Endothelial cell of umbilical vein (primary cell): ENCODE results near the gene LIN28B. TPM values are rescaled to one million over a fixed set of nuclear protein-coding genes. Genes with fewer than 3 reads are reported as not detected.

ENCODE experiments used
- BruUV-seq: library from RNA; stranded (reverse); fragments of 400-500 nt; replicated peaks from 2 replicates; lab custom pipeline; 2021; lab: Mats Ljungman, UMichigan
- CTCF ChIA-PET: fragments of 300-600, 350-600 bp; sonication (Branson Sonifier 250); formaldehyde crosslinking; loops from one replicate; lab custom pipeline; 2021; ENCODE audit warnings: antibody characterized with exemption, inconsistent platforms; lab: Charles Lee
- POLR2A ChIA-PET: fragments of 300-600, 350-600 bp; sonication (Branson Sonifier 250); formaldehyde crosslinking; loops from one replicate; lab custom pipeline; 2021; ENCODE audit warnings: antibody characterized with exemption, inconsistent platforms; lab: Charles Lee
- DNase-seq: peaks from one replicate; pipeline ENCODE4 v3.0.0-alpha.2; 2011; ENCODE audit warnings: low read depth, low spot score
- FAIRE-seq: peaks from 2 replicates; lab custom pipeline; 2011; peaks lifted over from hg19 to GRCh38; lab: Jason Lieb, UNC
- H2AFZ ChIP-seq: 2 replicates; pipeline ENCODE4 v1.6.0; 2012; ENCODE audit warnings: low read depth, low read length, control low read depth, inconsistent platforms
- H3K27ac ChIP-seq: 2 replicates; pipeline ENCODE4 v1.5.1; 2011; ENCODE audit warnings: low read depth, mild to moderate bottlenecking, control low read depth, low read length, moderate library complexity; ENCODE audit not compliant: insufficient read depth
- H3K27me3 ChIP-seq, 2 experiments: 2 replicates each; pipeline versions ENCODE4 v1.6.0 to v1.6.1; 2011; ENCODE audit warnings: low read length in 2 of 2, mixed read lengths in 1 of 2; ENCODE audit not compliant: control insufficient read depth in 2 of 2, insufficient read depth in 2 of 2
- H3K36me3 ChIP-seq, 2 experiments: 2 replicates in 1 of 2; 3 replicates in 1 of 2; pipeline ENCODE4 v1.5.1; 2011; ENCODE audit warnings: low read length in 2 of 2, mild to moderate bottlenecking in 1 of 2, moderate library complexity in 1 of 2; ENCODE audit not compliant: control insufficient read depth in 2 of 2, insufficient read depth in 2 of 2; ENCODE audit errors: extremely low read depth in 1 of 2
- H3K4me1 ChIP-seq: 3 replicates; pipeline ENCODE4 v1.5.1; 2011; ENCODE audit warnings: mild to moderate bottlenecking, low read length; ENCODE audit not compliant: control insufficient read depth, insufficient read depth; ENCODE audit errors: extremely low read depth
- H3K4me2 ChIP-seq: 2 replicates; pipeline ENCODE4 v1.6.1; 2011; ENCODE audit warnings: low read length, control low read depth, mixed read lengths; ENCODE audit not compliant: insufficient read depth
- H3K4me3 ChIP-seq, 3 experiments: fragments of 200-600 bp in 1 of 3; sonication (generic), shearing (Covaris generic) in 1 of 3; replicated peaks in 1 of 3; 2 replicates each; pipeline ENCODE4 v1.5.1; 2011 to 2016; ENCODE audit warnings: control low read depth in 3 of 3, low read length in 3 of 3, mild to moderate bottlenecking in 2 of 3, inconsistent platforms in 1 of 3, low read depth in 1 of 3, moderate library complexity in 1 of 3; ENCODE audit not compliant: insufficient read depth in 1 of 3
- H3K79me2 ChIP-seq: 2 replicates; pipeline ENCODE4 v1.6.0; 2012; ENCODE audit warnings: low read length, inconsistent platforms; ENCODE audit not compliant: control insufficient read depth, insufficient read depth
- H3K9ac ChIP-seq: replicated peaks from 2 replicates; pipeline ENCODE3; 2011; ENCODE audit warnings: low read length, control low read depth; ENCODE audit not compliant: insufficient read depth; ENCODE audit errors: extremely low read depth
- H3K9me1 ChIP-seq: replicated peaks from 3 replicates; pipeline ENCODE4 v1.6.0; 2011; ENCODE audit warnings: mild to moderate bottlenecking, low read length; ENCODE audit not compliant: control insufficient read depth, insufficient read depth; ENCODE audit errors: extremely low read depth
- H3K9me3 ChIP-seq: replicated peaks from 2 replicates; pipeline ENCODE4 v1.5.1; 2012; ENCODE audit warnings: low read length, inconsistent platforms; ENCODE audit not compliant: control insufficient read depth, insufficient read depth
- H4K20me1 ChIP-seq: replicated peaks from 2 replicates; pipeline ENCODE3; 2011; ENCODE audit warnings: mild to moderate bottlenecking, low read length; ENCODE audit not compliant: control insufficient read depth, insufficient read depth; ENCODE audit errors: extremely low read depth
- EZH2 ChIP-seq: IDR thresholded peaks from 2 replicates; pipeline ENCODE4 v1.6.1; 2012; ENCODE audit warnings: borderline replicate concordance, low read depth, mild to moderate bottlenecking, moderate library complexity, low read length, inconsistent platforms; ENCODE audit not compliant: severe bottlenecking
- FOS ChIP-seq: IDR thresholded peaks from 2 replicates; pipeline ENCODE4 v1.6.1; 2011; ENCODE audit warnings: mild to moderate bottlenecking, low read length, moderate library complexity, borderline replicate concordance; ENCODE audit not compliant: insufficient read depth
- GATA2 ChIP-seq: IDR thresholded peaks from 2 replicates; pipeline ENCODE4 v1.7.0; 2011; ENCODE audit warnings: low read depth, mild to moderate bottlenecking, moderate library complexity, mixed read lengths, low read length; ENCODE audit not compliant: insufficient read length, insufficient read depth
- MYC ChIP-seq: IDR thresholded peaks from one replicate; pipeline ENCODE4 v1.6.1; 2011; ENCODE audit warnings: mild to moderate bottlenecking, low read depth, low read length
- POLR2A ChIP-seq: IDR thresholded peaks from 2 replicates; pipeline ENCODE4 v1.6.1; 2012; ENCODE audit warnings: low read depth, mild to moderate bottlenecking, control low read depth, low read length
- dilution Hi-C: fragments of 300-500 bp; cut with MboI; formaldehyde crosslinking; loops from one replicate; pipeline ENCODE4 v1.15.0; 2019; ENCODE audit warnings: low sequenced_read_pairs; ENCODE audit not compliant: extremely low pct_ligation_motif_present
- intact Hi-C: fragments of 100-400 bp; cut with micrococcal nuclease; formaldehyde crosslinking; loops from one replicate; pipeline ENCODE4 v1.10.0; 2022
- polyA plus RNA-seq, 4 experiments: library from polyadenylated mRNA; depleted of rRNA in 3 of 4; stranded (reverse) in 3 of 4; unstranded in 1 of 4; fragments of >200 nt; gene quantifications; 2 replicates each; pipeline versions ENCODE4 v1.2.1 to v1.2.3, GENCODE V29; 2011 to 2012; ENCODE audit warnings: missing spikeins in 1 of 4
- total RNA-seq: library from RNA; stranded (reverse); gene quantifications from 2 replicates; pipeline ENCODE4 v1.2.3, GENCODE V29; 2021
- TF ChIP-seq, protein P1 (sequence below): IDR thresholded peaks from 2 replicates; pipeline ENCODE4 v1.6.1; 2011; ENCODE audit not compliant: insufficient read depth, insufficient read length
- TF ChIP-seq, protein P2 (sequence below), 2 donors: IDR thresholded peaks; 1 replicate in 1 of 2; 2 replicates in 1 of 2; pipeline ENCODE4 v1.5.1; 2011; ENCODE audit warnings: low read length in 2 of 2, mild to moderate bottlenecking in 2 of 2, moderate library complexity in 2 of 2, control low read depth in 1 of 2, inconsistent platforms in 1 of 2, low read depth in 1 of 2; ENCODE audit not compliant: insufficient read depth in 1 of 2; ENCODE audit errors: extremely low read depth in 1 of 2

Gene LIN28B
- total and polyA plus RNA-seq, 2 donors (not counting 3 experiments of a cell fraction or from before 2014, with no cell fraction given): not detected

DNA sequence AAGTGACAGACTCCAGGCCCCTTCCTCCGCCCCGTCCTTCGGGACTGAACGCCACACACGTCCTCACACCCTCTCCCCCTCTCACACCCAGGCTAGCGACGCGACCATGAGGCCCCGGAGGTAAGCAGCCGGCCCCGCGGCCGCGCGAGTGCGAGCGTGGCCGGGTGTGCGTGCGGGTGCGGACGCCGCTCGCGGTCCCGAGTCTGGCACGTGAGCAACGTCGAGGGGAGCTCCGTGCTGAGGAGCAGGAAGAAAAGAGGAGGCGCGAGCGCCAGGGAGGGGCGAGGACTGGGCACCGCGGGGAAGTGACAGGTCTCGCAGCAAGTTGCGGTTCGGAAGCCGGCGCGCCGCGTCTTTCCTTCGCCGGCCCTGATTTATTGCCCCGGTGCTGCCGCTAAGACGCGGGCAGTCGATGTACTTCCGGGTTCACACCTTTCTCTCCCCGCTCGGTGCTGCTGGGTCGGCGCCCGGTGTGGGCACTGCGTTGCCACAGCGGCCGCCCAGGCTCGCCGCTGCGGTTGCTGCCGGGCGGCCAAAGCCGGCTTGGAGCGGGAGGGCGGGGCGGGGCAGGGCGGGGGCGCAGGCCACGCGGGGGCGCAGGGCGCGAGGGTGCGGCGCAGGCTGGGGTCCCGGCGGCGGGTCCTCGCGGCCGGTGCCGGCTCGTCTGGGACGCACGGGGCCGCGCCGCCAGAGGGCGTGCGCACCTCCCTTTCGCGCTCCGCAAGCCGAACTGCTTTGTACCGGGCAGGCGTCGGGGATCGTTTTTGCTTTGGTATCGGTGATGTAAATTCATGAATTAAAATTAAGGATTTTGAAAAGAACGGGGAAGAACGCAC, 15.8 kb upstream of the LIN28B start:
- intact Hi-C loops: loop anchor here (1.0 to 5.0 kb wide), 5 partner anchors 84 to 1361 kb away; partner anchors contain the start of gene HACE1
- H4K20me1 ChIP-seq: no peaks in the 10 kb centered on the region
- H3K9me1 ChIP-seq: no peaks in the 10 kb centered on the region
- peak overlapping the region; percentile 79 for H3K4me2 ChIP-seq
- H2AFZ ChIP-seq: peak overlapping the region; percentile 89
- CTCF ChIA-PET: interaction anchor here (0.9 to 3.7 kb wide), 4 partner anchors 14 to 152 kb away, joined by 3 to 34 read pairs (median 3); partner anchors contain the start of gene LIN28B
- BruUV-seq: no TSS peak
- H3K79me2 ChIP-seq: no peaks in the 10 kb centered on the region
- H3K4me1 ChIP-seq: peaks cover 4% of the 10 kb centered on the region
- DNase-seq (peak; percentile 33), FAIRE-seq (peak; percentile 74)
- no peak overlapping the region for H3K9ac ChIP-seq
- dilution Hi-C loops: no loop called here
- no peak overlapping the region for H3K27ac ChIP-seq
- POLR2A ChIA-PET: no interaction called here
- peaks cover 12 to 54% of the 10 kb centered on the region in 2 experiments for H3K27me3 ChIP-seq
- TF ChIP-seq, protein P1, sequence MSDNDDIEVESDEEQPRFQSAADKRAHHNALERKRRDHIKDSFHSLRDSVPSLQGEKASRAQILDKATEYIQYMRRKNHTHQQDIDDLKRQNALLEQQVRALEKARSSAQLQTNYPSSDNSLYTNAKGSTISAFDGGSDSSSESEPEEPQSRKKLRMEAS: peak; percentile 16
- TF ChIP-seq GATA2 (no peak), EZH2 (peak; percentile 74), FOS (no peak), MYC (no peak), POLR2A (no peak)
- TF ChIP-seq, protein P2, sequence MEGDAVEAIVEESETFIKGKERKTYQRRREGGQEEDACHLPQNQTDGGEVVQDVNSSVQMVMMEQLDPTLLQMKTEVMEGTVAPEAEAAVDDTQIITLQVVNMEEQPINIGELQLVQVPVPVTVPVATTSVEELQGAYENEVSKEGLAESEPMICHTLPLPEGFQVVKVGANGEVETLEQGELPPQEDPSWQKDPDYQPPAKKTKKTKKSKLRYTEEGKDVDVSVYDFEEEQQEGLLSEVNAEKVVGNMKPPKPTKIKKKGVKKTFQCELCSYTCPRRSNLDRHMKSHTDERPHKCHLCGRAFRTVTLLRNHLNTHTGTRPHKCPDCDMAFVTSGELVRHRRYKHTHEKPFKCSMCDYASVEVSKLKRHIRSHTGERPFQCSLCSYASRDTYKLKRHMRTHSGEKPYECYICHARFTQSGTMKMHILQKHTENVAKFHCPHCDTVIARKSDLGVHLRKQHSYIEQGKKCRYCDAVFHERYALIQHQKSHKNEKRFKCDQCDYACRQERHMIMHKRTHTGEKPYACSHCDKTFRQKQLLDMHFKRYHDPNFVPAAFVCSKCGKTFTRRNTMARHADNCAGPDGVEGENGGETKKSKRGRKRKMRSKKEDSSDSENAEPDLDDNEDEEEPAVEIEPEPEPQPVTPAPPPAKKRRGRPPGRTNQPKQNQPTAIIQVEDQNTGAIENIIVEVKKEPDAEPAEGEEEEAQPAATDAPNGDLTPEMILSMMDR (IDR thresholded peaks at IDR 0.05; ENCODE audit: extremely low read depth in 1 of 2, insufficient read depth in 1 of 2, low read depth in 1 of 2, low read length in 2 of 2): peak; percentile 66 to 74
- peak overlapping the region; percentile 25 to 42 (median 38) for H3K4me3 ChIP-seq
- H3K36me3 ChIP-seq: no peaks in the 10 kb centered on the region
- no peaks in the 10 kb centered on the region for H3K9me3 ChIP-seq
